ENCODE measurements around the gene LGR5. TPM values are rescaled to one million over a fixed set of nuclear protein-coding genes. Genes with fewer than 3 reads are reported as not detected.
A peak's percentile ranks its signal among the peaks of the same experiment; 100 is the strongest.

The LGR5 gene
- total RNA-seq, 1 experiment from 2014 or later = 0.04 TPM

GRCh38 chr12:71410844-71411243, 28.8 kb upstream of the LGR5 start:
- Histone ChIP-seq H3K27me3 (ENCODE audit: low read length) (no peaks in the 10 kb centered on the region), H3K27ac (ENCODE audit: low read length) (no peak overlapping the region), H2AFZ (ENCODE audit: low read length) (no peak overlapping the region), H3K4me3 (ENCODE audit: low read length) (no peak overlapping the region), H3K9me3 (ENCODE audit: low read length) (0 out of 2 replicates have a peak, but pooled peaks cover 2% of the 10 kb centered on the region), H3K36me3 (ENCODE audit: low read depth, low read length) (no peaks in the 10 kb centered on the region), H3K9ac (ENCODE audit: low read length) (no peak overlapping the region), H3K4me2 (ENCODE audit: low read length) (no peak overlapping the region), H3K4me1 (ENCODE audit: insufficient read depth, low read length) (no peaks in the 10 kb centered on the region), H4K20me1 (ENCODE audit: low read length) (no peaks in the 10 kb centered on the region), H3F3A (ENCODE audit: low read length, unreplicated experiment) (no peaks in the 10 kb centered on the region), H3K79me2 (ENCODE audit: low read length) (no peaks in the 10 kb centered on the region), H3K9me2 (replicated peaks; ENCODE audit: low read length) (no peaks in the 10 kb centered on the region)
- no TSS peak for BruUV-seq (replicated peaks)
- ATAC-seq (no peak), DNase-seq (no peak)
- ChIA-PET CTCF (no interaction called here), POLR2A (ENCODE audit: unreplicated experiment) (no interaction called here)
- TF ChIP-seq EZH2phosphoT487 (IDR thresholded peaks at IDR 0.05; ENCODE audit: borderline replicate concordance, low read length) (no peak), EZH2 (IDR thresholded peaks at IDR 0.05; ENCODE audit: low read length, unreplicated experiment) (no peak)
- TF ChIP-seq, protein P1, sequence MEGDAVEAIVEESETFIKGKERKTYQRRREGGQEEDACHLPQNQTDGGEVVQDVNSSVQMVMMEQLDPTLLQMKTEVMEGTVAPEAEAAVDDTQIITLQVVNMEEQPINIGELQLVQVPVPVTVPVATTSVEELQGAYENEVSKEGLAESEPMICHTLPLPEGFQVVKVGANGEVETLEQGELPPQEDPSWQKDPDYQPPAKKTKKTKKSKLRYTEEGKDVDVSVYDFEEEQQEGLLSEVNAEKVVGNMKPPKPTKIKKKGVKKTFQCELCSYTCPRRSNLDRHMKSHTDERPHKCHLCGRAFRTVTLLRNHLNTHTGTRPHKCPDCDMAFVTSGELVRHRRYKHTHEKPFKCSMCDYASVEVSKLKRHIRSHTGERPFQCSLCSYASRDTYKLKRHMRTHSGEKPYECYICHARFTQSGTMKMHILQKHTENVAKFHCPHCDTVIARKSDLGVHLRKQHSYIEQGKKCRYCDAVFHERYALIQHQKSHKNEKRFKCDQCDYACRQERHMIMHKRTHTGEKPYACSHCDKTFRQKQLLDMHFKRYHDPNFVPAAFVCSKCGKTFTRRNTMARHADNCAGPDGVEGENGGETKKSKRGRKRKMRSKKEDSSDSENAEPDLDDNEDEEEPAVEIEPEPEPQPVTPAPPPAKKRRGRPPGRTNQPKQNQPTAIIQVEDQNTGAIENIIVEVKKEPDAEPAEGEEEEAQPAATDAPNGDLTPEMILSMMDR (conservative IDR thresholded peaks at IDR 0.05; ENCODE audit: low read depth, low read length) = no peak
- intact Hi-C loops (cut with micrococcal nuclease) = loop anchor here (10.0 kb wide), 1 partner anchor 64 kb away; no protein-coding TSS in a partner anchor

GRCh38 chr12:71411635-71412034, 28.0 kb upstream of the LGR5 start:
- H4K20me1 ChIP-seq (ENCODE audit: low read length) = no peaks in the 10 kb centered on the region
- TF ChIP-seq EZH2phosphoT487 (IDR thresholded peaks at IDR 0.05; ENCODE audit: borderline replicate concordance, low read length) (no peak), EZH2 (IDR thresholded peaks at IDR 0.05; ENCODE audit: low read length, unreplicated experiment) (no peak)
- TF ChIP-seq, protein P1 (conservative IDR thresholded peaks at IDR 0.05; ENCODE audit: low read depth, low read length) = no peak
- no peaks in the 10 kb centered on the region for H3K27me3 ChIP-seq (ENCODE audit: low read length)
- no peaks in the 10 kb centered on the region for H3F3A ChIP-seq (ENCODE audit: low read length, unreplicated experiment)
- no peaks in the 10 kb centered on the region for H3K4me1 ChIP-seq (ENCODE audit: insufficient read depth, low read length)
- intact Hi-C loops (cut with micrococcal nuclease) = loop anchor here (10.0 kb wide), 1 partner anchor 63 kb away; no protein-coding TSS in a partner anchor
- H3K9ac ChIP-seq (ENCODE audit: low read length) = no peak overlapping the region
- no TSS peak for BruUV-seq (replicated peaks)
- H3K79me2 ChIP-seq (ENCODE audit: low read length) = no peaks in the 10 kb centered on the region
- POLR2A ChIA-PET (ENCODE audit: unreplicated experiment) = no interaction called here
- H3K9me3 ChIP-seq (ENCODE audit: low read length) = no peaks in the 10 kb centered on the region
- ATAC-seq = no peak
- DNase-seq = no peak
- CTCF ChIA-PET = no interaction called here
- no peak overlapping the region for H3K27ac ChIP-seq (ENCODE audit: low read length)
- no peak overlapping the region for H2AFZ ChIP-seq (ENCODE audit: low read length)
- no peaks in the 10 kb centered on the region for H3K9me2 ChIP-seq (replicated peaks; ENCODE audit: low read length)
- no peak overlapping the region for H3K4me2 ChIP-seq (ENCODE audit: low read length)
- no peak overlapping the region for H3K4me3 ChIP-seq (ENCODE audit: low read length)
- H3K36me3 ChIP-seq (ENCODE audit: low read depth, low read length) = no peaks in the 10 kb centered on the region

- CTCF ChIA-PET = interaction anchor here (0.7 kb wide), 1 partner anchor 35 kb away, joined by 3 read pairs; no protein-coding TSS in a partner anchor
Observed at GRCh38 chr12:71415336-71416231, 24.0 kb upstream of the LGR5 start.

More at GRCh38 chr12:71415336-71416231, 24.0 kb upstream of the LGR5 start:
- H3K4me3 ChIP-seq (ENCODE audit: low read length) = no peak overlapping the region
- no peak for TF ChIP-seq EZH2 (IDR thresholded peaks at IDR 0.05; ENCODE audit: low read length, unreplicated experiment)
- TF ChIP-seq, protein P1 (conservative IDR thresholded peaks at IDR 0.05; ENCODE audit: low read depth, low read length) = peak; percentile 91
- H3F3A ChIP-seq (ENCODE audit: low read length, unreplicated experiment) = no peaks in the 10 kb centered on the region
- no peaks in the 10 kb centered on the region for H3K4me1 ChIP-seq (ENCODE audit: insufficient read depth, low read length)
- H3K9me2 ChIP-seq (replicated peaks; ENCODE audit: low read length) = no peaks in the 10 kb centered on the region
- no peaks in the 10 kb centered on the region for H3K27me3 ChIP-seq (ENCODE audit: low read length)
- intact Hi-C loops (cut with micrococcal nuclease) = loop anchor here (1.0 to 10.0 kb wide), 4 partner anchors 59 to 331 kb away; no protein-coding TSS in a partner anchor
- no peak overlapping the region for H3K27ac ChIP-seq (ENCODE audit: low read length)
- no peaks in the 10 kb centered on the region for H3K79me2 ChIP-seq (ENCODE audit: low read length)
- peak; percentile 86 for ATAC-seq
- no peaks in the 10 kb centered on the region for H3K36me3 ChIP-seq (ENCODE audit: low read depth, low read length)
- H3K4me2 ChIP-seq (ENCODE audit: low read length) = no peak overlapping the region
- BruUV-seq (replicated peaks) = no TSS peak
- POLR2A ChIA-PET (ENCODE audit: unreplicated experiment) = no interaction called here
- H2AFZ ChIP-seq (ENCODE audit: low read length) = no peak overlapping the region
- peak; percentile 81 for DNase-seq
- no peaks in the 10 kb centered on the region for H3K9me3 ChIP-seq (ENCODE audit: low read length)
- H3K9ac ChIP-seq (ENCODE audit: low read length) = no peak overlapping the region
- no peaks in the 10 kb centered on the region for H4K20me1 ChIP-seq (ENCODE audit: low read length)

All from PC-3 (cell line).